GM18519 (cell line): ENCODE measurements around the gene FLCN.
"Not testable (repeated sequence)": the region's sequence is repeated elsewhere in the genome, so short reads cannot be mapped to it uniquely, and the experiment has no call there.

Source experiments
- ATAC-seq: cut with Tn5 transposase; IDR thresholded peaks from one replicate; pipeline ENCODE4 v1.9.1; 2021; ENCODE audit warnings: mild to moderate bottlenecking, moderate library complexity; ENCODE audit not compliant: unreplicated experiment, low FRiP score

The FLCN gene

GRCh38 chr17:17237026-17237799, at the start of gene FLCN:
Gene FLCN, minus strand, starts transcription at chr17:17237168. Its CDS starts 9,031 bp downstream, at chr17:17228137.
- ATAC-seq = no peak

- no peak for ATAC-seq
These were observed 49.0 kb upstream of the FLCN start for GRCh38 chr17:17285951-17286350.

- peak; percentile 78 for ATAC-seq
These were observed 43.9 kb upstream of the FLCN start, which contains the start of gene COPS3 for GRCh38 chr17:17280613-17281549. Gene COPS3, minus strand, starts transcription at chr17:17281246. Its CDS starts 60 bp downstream, at chr17:17281186.

- ATAC-seq = no peak
These were observed 42.3 kb upstream of the FLCN start for GRCh38 chr17:17279316-17279715.

- ATAC-seq = not testable (repeated sequence)
These were observed 40.5 kb upstream of the FLCN start for GRCh38 chr17:17277431-17277830.

- ATAC-seq = no peak
These were observed 39.0 kb upstream of the FLCN start for GRCh38 chr17:17275971-17276370.

- ATAC-seq = no peak
These were observed 33.2 kb upstream of the FLCN start for GRCh38 chr17:17269926-17270773.

GRCh38 chr17:17264430-17264829, 27.5 kb upstream of the FLCN start:
- no peak for ATAC-seq

GRCh38 chr17:17258998-17259397, 22.0 kb upstream of the FLCN start:
- no peak for ATAC-seq

- no peak for ATAC-seq
These were observed 21.0 kb upstream of the FLCN start for GRCh38 chr17:17258011-17258410.

- ATAC-seq = no peak
These were observed 19.3 kb upstream of the FLCN start for GRCh38 chr17:17256316-17256715.

GRCh38 chr17:17255689-17256088, 18.7 kb upstream of the FLCN start:
- not testable (repeated sequence) for ATAC-seq

- no peak for ATAC-seq
These were observed 17.1 kb upstream of the FLCN start for GRCh38 chr17:17254036-17254435.

- no peak for ATAC-seq
These were observed 16.4 kb upstream of the FLCN start for GRCh38 chr17:17253406-17253805.

- ATAC-seq = no peak
These were observed 15.2 kb upstream of the FLCN start for GRCh38 chr17:17252149-17252661.

- no peak for ATAC-seq
These were observed 9.9 kb upstream of the FLCN start for GRCh38 chr17:17246879-17247278.

- ATAC-seq = no peak
These were observed 6.2 kb upstream of the FLCN start for GRCh38 chr17:17243163-17243562.

- ATAC-seq = no peak
These were observed 5.3 kb upstream of the FLCN start for GRCh38 chr17:17242246-17242645.

- no peak for ATAC-seq
These were observed 4.7 kb upstream of the FLCN start for GRCh38 chr17:17241656-17242055.

- no peak for ATAC-seq
These were observed 2.9 kb upstream of the FLCN start for GRCh38 chr17:17239832-17240231.
